GM18526 (cell line): ENCODE measurements around the gene CDH23.

Experiments
- POLR2A ChIP-seq: IDR thresholded peaks from 3 replicates; pipeline ENCODE4 v1.6.1; 2011; ENCODE audit not compliant: insufficient read length; ENCODE audit errors: extremely low read depth

Gene CDH23

DNA sequence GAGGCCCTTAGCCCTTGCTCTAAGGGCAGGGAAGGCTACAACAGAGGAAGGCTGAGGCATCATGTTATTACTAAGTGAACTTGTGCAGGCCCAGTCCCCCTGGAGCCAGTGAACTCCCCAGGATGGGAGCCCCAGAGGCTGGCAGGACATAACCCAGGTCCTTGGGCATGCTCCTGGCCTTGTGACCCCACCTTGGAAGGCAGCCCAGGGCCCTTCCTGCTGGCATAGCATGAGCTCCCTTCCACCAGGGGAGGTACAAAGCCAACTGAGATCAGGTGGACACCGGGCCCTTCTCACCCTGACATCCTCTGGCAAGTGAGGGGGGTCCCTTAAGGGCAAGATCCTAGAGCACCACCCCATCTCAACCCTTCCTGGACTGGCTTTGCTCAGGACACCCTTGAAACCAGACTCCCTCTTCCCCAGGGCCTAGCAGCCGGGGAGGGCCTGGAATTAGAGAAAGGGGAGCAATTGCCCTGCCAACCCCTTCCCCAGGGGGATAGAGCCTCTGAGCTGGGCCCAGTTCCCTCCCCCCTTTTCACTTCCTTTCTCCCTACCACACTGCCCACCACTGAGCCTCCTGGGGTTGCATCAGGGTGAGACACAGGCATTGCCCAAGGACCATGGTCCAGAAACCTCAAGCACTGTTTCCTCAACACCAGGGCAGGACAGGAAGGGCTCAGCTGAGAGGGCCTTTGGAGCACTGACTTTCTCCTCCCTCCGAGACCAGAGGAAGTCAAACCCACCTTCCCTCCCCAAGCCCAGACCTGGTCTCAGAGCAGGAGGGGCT lies 378.4 kb downstream of the CDH23 start:
- TF ChIP-seq POLR2A, result no peak

DNA sequence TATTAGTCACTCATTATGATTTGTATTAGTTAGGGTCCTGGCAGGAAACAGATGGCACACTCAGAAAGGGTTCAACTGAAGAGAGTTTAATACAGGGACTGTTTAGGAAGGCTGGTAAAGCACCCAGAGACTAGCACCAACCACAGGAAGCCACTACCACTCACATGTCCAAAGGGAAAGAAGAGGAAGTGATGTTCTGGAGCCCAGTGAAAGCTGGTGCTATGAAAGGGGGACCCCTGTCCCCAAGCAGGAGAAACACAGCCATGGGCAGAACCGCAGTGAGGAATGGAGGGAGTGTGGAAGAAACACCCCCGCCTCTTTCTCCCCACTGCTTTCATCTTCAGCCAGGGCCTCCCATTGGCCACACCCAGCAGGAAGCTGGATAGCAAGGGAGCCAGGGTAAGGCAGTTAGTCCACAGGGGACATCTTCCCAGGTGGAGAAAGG lies 379.8 kb downstream of the CDH23 start:
- no peak for TF ChIP-seq POLR2A

DNA sequence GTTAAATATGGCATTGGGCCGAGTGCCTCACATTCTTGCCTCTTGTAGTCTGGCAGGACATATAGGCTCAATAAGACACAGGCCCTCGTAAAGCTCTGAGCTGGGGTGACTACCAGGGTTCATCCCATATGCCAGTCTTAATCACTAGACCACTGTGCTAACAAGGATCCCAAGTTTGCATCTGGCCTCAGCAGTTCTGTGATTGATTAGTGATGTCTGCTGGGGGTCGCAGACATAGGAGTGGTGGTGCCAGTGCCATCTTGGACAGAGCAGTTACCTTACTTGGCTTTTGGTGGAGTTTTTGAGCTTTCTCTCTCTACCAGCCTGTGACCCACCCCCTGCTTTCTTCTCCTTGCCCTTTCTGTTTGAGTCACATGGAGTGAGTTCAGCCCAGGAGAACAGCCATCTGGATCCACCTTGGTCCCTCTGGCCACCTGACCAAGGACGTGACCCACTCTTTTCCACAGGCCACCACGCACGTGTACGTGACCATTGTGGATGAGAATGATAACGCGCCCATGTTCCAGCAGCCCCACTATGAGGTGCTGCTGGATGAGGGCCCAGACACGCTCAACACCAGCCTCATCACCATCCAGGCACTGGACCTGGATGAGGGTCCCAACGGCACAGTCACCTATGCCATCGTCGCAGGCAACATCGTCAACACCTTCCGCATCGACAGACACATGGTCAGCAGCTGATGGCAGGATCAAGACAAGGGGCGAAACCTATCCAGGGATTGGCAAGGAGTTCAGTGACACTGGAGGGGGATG lies 380.7 kb downstream of the CDH23 start:
- no peak for TF ChIP-seq POLR2A

DNA sequence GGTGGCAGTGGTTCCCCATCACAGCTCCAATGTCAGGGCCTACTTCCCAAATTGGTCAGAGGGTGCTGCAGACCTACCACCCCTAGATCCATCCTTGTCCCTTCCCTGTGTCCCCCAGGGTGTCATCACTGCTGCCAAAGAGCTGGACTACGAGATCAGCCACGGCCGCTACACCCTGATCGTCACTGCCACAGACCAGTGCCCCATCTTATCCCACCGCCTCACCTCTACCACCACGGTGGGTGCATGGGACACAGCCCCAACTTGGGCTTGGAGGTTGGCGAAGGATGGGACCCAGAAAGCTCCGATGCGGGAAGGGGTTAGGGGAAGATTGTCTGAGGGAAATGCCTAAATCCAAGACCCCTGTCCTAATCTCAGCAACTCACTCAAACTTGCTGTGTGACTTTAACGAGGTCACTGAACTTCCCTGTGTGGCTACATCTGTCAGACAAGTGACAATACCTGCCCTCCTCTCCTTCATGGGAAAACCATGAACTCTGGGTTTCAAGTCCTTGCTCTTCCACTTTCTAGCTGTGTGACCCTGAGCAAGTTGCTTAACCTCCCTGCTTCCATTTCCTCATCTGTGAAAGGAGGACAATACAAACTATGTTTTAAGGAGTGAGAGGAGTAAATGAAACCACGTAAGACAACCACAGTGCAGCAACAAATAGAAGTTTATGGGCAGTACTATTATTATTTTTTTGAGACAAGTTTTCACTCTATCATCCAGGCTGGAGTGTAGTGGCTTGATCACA lies 381.5 kb downstream of the CDH23 start:
- TF ChIP-seq POLR2A, result no peak

DNA sequence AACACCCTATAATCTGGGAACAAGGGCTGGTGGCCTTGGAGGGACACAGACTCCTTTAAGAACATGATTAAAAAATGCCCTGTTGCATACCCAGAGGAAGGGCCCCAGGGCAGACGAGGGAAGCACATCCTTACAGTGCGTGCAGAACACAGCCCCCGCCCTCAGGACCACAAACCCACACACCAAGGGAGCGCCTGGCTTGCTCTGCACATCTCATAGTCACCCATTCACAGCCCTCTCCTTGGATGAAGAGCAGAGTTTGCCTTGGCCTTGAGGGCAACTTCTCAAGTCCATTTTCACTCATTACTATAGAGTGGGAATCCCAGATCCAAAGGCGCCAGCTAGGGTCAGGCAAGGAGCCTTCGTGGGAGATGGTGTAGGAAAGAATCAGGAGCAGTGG lies 382.9 kb downstream of the CDH23 start:
- TF ChIP-seq POLR2A, result no peak

DNA sequence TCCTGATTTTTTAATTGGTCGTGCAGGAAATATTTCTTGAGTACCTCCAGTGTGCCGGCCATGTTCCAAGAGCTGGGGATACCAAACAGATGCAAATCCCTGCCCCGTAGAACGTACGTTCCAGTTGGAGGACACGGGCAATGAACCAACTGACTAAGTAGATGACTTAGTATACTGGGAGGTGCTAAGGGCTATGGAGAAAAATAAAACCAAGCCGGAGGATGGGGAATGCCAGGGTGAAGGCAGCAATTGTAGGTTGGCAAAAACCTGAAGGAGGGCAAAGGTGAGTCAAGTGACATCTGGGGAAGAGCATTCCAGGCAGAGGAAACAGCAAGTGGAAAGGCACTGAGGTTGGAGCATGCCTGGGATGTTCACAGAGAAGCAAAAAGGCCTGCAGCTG lies 383.4 kb downstream of the CDH23 start:
- TF ChIP-seq POLR2A, result no peak

DNA sequence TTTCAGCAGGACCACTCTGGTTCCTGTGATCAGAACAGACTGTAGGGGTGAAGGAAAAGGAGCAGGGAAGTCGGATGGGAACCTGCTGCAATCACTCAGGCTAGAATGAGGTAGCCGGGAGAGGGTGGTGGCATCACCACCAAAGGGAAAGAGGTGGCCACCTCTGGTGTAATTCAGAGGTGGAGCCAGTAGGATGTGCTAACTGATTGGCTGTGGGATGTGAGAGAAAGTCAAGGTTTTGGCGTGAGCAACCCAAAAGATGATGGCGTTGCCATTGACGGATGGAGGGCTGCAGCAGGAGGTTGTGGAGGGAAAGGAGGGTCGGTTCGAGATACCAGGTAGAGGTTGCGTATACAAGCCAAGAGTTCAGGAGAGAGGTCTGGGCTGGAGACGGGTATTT lies 384.0 kb downstream of the CDH23 start:
- TF ChIP-seq POLR2A, result no peak

DNA sequence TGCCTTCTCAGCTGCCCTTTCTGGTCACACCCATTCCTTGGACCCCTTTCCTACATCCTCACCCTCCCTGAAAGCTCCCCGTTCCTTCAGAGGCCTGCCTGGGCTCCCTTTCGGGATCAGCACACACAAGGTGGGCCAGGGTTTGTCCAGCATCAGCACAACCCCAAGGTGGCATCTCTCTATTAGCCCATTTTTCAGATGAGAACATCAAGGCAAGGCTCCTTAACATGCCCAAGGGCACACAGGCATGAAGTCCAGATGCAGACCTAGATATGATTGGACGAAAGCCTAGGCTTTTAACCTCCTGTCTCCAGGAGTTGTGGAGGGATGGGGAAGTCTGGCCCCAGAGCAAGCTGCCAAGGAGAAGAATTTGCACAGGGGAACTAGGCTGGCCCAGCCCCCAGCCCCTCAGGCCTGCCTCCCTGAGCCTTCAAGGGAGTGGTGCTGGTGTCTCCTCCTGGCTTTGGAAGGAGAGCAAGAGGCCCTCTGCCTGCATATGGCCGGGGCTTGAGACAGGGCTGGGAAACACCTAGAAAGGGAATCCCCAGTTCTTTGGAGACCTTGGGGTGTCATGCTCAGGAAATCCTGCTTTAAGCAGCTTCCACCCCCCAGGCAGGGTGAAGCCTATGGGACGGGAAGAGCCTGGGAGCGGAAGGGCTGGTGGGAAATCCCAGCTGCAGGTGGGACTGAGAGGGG lies 385.6 kb downstream of the CDH23 start:
- TF ChIP-seq POLR2A, result no peak

DNA sequence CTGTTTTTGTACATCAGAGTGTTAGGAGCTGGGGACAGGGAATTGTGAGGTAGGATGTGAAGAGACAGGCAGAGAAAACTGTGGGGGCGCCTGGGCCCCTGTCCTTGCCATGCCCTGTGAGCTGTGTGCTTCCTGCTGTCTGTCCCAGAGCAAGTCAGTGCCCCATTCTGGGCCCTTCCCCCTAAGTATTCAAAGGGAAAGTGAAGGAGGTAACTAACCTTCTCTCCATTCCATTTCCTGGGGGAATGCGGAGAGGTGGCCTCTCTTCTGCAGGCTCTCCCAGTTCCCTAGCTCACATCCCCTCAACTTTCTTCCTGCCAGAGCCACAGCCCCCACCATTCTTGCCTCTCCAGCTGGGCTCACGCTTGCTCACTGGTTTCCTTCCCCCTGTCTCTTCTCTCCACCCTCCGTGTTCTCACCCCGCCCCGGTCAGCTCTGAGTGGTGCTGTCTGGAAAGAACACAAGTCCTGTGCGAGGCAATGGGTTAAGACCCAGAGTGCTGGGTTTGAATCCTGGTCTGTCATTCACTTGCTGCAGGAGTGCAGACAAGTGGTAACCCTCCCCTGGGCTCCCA lies 386.3 kb downstream of the CDH23 start:
- TF ChIP-seq POLR2A, result no peak

DNA sequence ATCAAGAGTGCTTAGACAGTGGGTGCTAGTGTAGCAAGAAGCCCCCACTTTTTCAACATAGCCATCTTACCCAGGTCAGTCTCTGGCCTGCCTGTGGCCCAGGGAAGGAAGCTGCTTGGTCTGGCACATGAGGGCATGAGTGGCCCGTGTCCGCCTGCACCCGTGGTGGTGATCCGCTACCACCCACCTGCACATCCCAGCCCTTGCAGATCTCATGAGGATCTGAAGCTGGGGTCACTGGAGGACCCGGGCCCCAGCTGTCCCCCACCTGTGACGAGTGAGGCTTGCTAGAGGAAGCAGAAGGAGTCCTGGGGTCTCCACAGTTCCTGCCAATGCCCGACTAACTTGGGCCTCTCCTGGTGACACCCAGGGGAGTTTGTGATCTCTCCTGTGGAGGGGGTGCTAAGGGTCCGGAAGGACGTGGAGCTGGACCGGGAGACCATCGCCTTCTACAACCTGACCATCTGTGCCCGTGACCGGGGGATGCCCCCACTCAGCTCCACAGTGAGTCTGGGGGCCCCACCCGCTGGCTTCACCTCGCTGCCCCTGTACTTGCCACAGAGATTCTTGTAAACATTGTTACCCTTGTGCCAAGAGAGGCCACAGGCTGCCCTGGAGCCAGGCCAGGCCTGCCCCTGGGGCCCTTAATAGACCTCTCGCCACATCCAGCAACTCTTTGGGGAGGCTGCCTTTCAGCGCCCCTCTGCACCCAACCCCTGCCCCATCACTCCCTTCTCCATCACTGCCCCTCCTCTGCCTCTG lies 387.4 kb downstream of the CDH23 start:
- TF ChIP-seq POLR2A, result no peak

DNA sequence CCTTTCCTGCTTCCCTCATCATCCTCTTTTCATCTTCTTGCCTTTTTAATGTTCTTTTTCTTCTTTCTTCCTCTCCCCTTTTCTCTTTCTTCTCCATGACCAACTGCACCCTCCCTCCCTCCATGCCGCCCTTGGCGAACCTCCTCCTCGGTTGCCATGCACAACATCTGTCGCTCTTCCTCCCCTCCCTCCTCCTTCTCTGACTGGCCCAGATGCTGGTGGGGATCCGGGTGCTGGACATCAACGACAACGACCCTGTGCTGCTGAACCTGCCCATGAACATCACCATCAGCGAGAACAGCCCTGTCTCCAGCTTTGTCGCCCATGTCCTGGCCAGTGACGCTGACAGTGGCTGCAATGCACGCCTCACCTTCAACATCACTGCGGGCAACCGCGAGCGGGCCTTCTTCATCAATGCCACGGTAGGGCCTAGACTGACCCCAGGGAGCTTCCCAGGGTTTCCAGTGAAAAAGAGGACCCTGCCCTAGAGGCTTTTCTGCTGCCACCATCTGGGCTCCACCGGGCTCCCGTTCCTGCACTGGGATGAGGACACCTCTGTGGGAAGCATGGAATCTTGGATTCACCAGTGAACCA lies 388.1 kb downstream of the CDH23 start:
- no peak for TF ChIP-seq POLR2A

DNA sequence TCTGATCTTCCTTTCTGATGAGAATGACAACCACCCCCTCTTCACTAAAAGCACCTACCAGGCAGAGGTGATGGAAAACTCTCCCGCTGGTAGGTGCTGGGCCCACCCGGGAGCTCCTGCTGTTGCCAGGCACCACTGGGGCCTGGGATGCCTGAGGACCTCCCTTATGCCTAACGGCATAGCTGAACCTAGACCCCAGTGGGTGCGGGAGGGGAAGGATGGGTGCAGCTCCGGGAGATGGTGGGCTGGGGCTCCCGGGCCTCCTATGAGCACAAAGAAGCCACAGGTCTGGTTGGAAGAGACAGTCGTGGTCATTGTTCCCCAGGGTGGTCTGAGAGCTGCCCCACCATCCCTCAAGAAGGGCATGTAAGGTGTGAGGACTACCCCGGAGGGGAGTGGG lies 392.2 kb downstream of the CDH23 start:
- TF ChIP-seq POLR2A, result no peak

DNA sequence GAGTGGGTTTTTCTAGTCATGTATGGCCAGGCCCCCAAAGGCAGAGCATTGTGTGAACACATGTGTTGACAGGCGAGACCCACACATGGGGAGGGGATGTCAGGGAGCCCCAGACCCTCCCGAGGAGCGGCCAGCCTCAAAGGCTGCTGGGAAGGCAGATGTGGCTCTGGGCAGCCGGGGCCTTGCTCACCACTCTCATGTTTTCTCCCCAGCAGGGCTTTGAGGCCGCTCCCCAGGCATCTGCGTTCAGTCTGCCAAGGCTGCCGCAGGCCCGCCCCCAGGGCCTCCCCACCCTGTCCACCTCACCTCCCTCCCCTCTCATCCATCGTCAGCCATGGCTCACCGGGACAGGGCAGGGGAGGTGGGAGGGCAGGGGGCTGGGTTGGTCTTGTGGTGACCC lies 393.2 kb downstream of the CDH23 start:
- TF ChIP-seq POLR2A, result no peak
